Neural progenitor cell (in vitro differentiated cells): ENCODE measurements around the gene MAN2C1. TPM values are rescaled to one million over a fixed set of nuclear protein-coding genes. Genes with fewer than 3 reads are reported as not detected.

Experiments used
- DNase-seq: peaks from one replicate; pipeline ENCODE4 v3.0.0-alpha.2; 2016; ENCODE audit warnings: low spot score
- H2AFZ ChIP-seq: fragments of 200-600 bp; sonication (generic); replicated peaks from 2 replicates; pipeline ENCODE4 v1.6.1; 2016; ENCODE audit warnings: antibody characterized with exemption
- H3F3A ChIP-seq: fragments of 200-600 bp; sonication (generic); 2 replicates; pipeline ENCODE4 v1.6.1; 2016; ENCODE audit warnings: antibody characterized with exemption, low read depth
- H3K27ac ChIP-seq: fragments of 200-600 bp; sonication (generic); 2 replicates; pipeline ENCODE4 v1.5.1; 2016; ENCODE audit warnings: mild to moderate bottlenecking
- H3K27me3 ChIP-seq: fragments of 200-600 bp; sonication (generic); 2 replicates; pipeline ENCODE4 v1.6.1; 2016; ENCODE audit warnings: mild to moderate bottlenecking, moderate library complexity
- H3K36me3 ChIP-seq: fragments of 200-600 bp; sonication (generic); 2 replicates; pipeline ENCODE4 v1.5.1; 2016
- H3K4me1 ChIP-seq: fragments of 200-600 bp; sonication (generic); 2 replicates; pipeline ENCODE4 v1.6.1; 2016; ENCODE audit warnings: mixed run types
- H3K4me2 ChIP-seq: fragments of 200-600 bp; sonication (generic); 2 replicates; pipeline ENCODE4 v1.6.1; 2016
- H3K4me3 ChIP-seq: fragments of 200-600 bp; sonication (generic); 2 replicates; pipeline ENCODE4 v1.5.1; 2016
- H3K79me2 ChIP-seq: fragments of 200-600 bp; sonication (generic); 2 replicates; pipeline ENCODE4 v1.6.1; 2016; ENCODE audit warnings: low read depth
- H3K9ac ChIP-seq: fragments of 200-600 bp; sonication (generic); 2 replicates; pipeline ENCODE4 v1.6.1; 2016
- H3K9me3 ChIP-seq: fragments of 200-600 bp; sonication (generic); 2 replicates; pipeline ENCODE4 v1.5.1; 2016; ENCODE audit warnings: low read depth
- H4K20me1 ChIP-seq: fragments of 200-600 bp; sonication (generic); 2 replicates; pipeline ENCODE4 v1.6.1; 2016; ENCODE audit warnings: low read depth
- H3K27ac Mint-ChIP-seq: 3 replicates; pipeline ENCODE4 v1.8.0; 2021; ENCODE audit warnings: mixed read lengths
- H3K27me3 Mint-ChIP-seq: 2 replicates; pipeline ENCODE4 v1.8.0; 2022; ENCODE audit warnings: low read depth, mild to moderate bottlenecking, inconsistent platforms, moderate library complexity, mixed read lengths; ENCODE audit not compliant: insufficient read depth
- H3K36me3 Mint-ChIP-seq: 3 replicates; pipeline ENCODE4 v1.8.0; 2021; ENCODE audit warnings: mixed read lengths
- H3K4me1 Mint-ChIP-seq: 3 replicates; pipeline ENCODE4 v1.8.0; 2021; ENCODE audit warnings: mixed read lengths
- H3K4me3 Mint-ChIP-seq: 3 replicates; pipeline ENCODE4 v1.8.0; 2021; ENCODE audit warnings: mild to moderate bottlenecking, moderate library complexity, mixed read lengths
- H3K9me3 Mint-ChIP-seq: 3 replicates; pipeline ENCODE4 v1.8.0; 2020; ENCODE audit warnings: mixed read lengths
- EZH2 ChIP-seq: fragments of 200-600 bp; sonication (generic); IDR thresholded peaks from 2 replicates; pipeline ENCODE4 v1.6.1; 2017; ENCODE audit warnings: antibody characterized with exemption, mild to moderate bottlenecking, moderate library complexity
- EZH2phosphoT487 ChIP-seq: fragments of 200-600 bp; sonication (generic); IDR thresholded peaks from 2 replicates; pipeline ENCODE4 v1.6.1; 2017; ENCODE audit warnings: antibody characterized with exemption
- total RNA-seq: library from RNA; depleted of rRNA; stranded (reverse); fragments of >200 nt; gene quantifications from 2 replicates; pipeline ENCODE4 v1.2.3, GENCODE V29; 2015; ENCODE audit warnings: low replicate concordance
- TF ChIP-seq, protein P1 (sequence below): fragments of 200-600 bp; sonication (generic); IDR thresholded peaks from 2 replicates; pipeline ENCODE4 v1.5.1; 2017; ENCODE audit warnings: antibody characterized with exemption, mild to moderate bottlenecking

The MAN2C1 gene
- total RNA-seq, 1 donor from 2014 or later, result 76.8 TPM

DNA sequence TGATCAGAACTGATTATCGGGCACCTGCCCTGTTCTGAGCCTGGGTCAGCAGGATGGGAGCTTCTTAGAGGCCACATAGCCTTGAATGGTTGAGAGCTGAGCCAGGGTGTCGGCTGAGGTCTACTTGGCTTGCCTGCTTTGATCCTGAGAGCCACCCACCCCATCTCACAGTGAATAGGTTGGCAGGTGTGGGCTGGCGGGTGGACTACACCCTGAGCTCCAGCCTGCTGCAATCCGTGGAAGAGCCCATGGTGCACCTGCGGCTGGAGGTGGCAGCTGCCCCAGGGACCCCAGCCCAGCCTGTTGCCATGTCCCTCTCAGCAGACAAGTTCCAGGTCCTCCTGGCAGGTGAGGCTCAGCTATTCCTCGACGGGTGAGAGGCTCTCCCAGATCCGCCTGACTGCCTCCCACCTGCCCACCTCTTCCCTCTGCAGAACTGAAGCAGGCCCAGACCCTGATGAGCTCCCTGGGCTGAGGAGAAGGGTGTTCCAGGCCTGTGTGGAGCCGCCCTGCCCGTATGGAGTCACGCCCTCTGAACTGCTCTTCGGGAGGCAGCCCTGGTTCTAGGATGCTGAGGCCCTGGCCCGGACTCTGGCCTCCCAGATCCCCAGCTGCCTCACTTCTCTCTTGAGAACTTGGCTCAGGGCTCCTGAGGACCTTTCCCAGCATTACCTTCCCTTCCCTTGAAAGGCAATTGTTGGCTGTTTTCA, 28.7 kb downstream of the MAN2C1 start:
- no peak for DNase-seq
- TF ChIP-seq EZH2phosphoT487 (no peak), EZH2 (no peak)
- TF ChIP-seq, protein P1, sequence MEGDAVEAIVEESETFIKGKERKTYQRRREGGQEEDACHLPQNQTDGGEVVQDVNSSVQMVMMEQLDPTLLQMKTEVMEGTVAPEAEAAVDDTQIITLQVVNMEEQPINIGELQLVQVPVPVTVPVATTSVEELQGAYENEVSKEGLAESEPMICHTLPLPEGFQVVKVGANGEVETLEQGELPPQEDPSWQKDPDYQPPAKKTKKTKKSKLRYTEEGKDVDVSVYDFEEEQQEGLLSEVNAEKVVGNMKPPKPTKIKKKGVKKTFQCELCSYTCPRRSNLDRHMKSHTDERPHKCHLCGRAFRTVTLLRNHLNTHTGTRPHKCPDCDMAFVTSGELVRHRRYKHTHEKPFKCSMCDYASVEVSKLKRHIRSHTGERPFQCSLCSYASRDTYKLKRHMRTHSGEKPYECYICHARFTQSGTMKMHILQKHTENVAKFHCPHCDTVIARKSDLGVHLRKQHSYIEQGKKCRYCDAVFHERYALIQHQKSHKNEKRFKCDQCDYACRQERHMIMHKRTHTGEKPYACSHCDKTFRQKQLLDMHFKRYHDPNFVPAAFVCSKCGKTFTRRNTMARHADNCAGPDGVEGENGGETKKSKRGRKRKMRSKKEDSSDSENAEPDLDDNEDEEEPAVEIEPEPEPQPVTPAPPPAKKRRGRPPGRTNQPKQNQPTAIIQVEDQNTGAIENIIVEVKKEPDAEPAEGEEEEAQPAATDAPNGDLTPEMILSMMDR, result no peak
- no peak overlapping the region for H3K9ac ChIP-seq
- H3K79me2 ChIP-seq, result peaks cover 14% of the 10 kb centered on the region
- peaks cover 13% of the 10 kb centered on the region for H3K27me3 Mint-ChIP-seq
- peaks cover 2% of the 10 kb centered on the region for H3K9me3 Mint-ChIP-seq
- no peak overlapping the region for H3K4me2 ChIP-seq
- H3K4me3 Mint-ChIP-seq, result peak overlapping the region; percentile 64
- H3K27ac Mint-ChIP-seq, result no peak overlapping the region
- H4K20me1 ChIP-seq, result no peaks in the 10 kb centered on the region
- H3K27ac ChIP-seq, result no peak overlapping the region
- H3K4me3 ChIP-seq, result no peak overlapping the region
- H3K27me3 ChIP-seq, result no peaks in the 10 kb centered on the region
- H2AFZ ChIP-seq, result no peak overlapping the region
- no peaks in the 10 kb centered on the region for H3K9me3 ChIP-seq
- peaks cover 17% of the 10 kb centered on the region for H3K4me1 Mint-ChIP-seq
- peaks cover 4% of the 10 kb centered on the region for H3K36me3 Mint-ChIP-seq
- peaks cover 3% of the 10 kb centered on the region for H3K4me1 ChIP-seq
- H3F3A ChIP-seq, result peaks cover 10% of the 10 kb centered on the region
- no peaks in the 10 kb centered on the region for H3K36me3 ChIP-seq

DNA sequence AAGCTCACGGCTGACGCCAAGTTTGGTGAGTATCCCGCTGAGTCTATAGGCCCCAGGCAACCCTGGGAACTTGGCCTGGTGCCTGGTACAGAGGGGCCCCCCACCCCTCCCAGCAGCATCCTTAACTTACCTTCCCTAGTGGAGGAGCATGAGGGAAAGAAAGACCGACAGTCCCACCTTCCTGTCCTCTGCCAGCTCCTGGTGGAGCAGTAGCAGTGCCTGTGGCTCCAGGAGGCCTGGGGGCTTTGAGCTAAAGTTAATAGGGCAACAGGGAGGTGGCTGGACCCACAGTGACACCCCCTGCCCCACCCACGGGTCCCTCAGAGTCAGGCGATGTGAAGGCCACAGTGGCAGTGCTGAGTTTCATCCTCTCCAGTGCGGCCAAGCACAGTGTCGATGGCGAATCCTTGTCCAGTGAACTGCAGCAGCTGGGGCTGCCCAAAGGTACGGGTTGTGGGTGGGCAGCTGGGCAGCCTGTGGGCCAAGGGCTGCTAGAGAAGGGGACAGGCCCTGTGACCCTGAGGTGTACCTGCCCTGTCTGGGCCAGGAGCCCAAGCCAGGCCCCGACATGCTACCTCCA, 29.7 kb downstream of the MAN2C1 start:
- H3F3A ChIP-seq, result peaks cover 10% of the 10 kb centered on the region
- H3K27me3 Mint-ChIP-seq, result peaks cover 15% of the 10 kb centered on the region
- H4K20me1 ChIP-seq, result no peaks in the 10 kb centered on the region
- TF ChIP-seq EZH2phosphoT487 (no peak), EZH2 (no peak)
- TF ChIP-seq, protein P1, result no peak
- no peaks in the 10 kb centered on the region for H3K9me3 ChIP-seq
- no peaks in the 10 kb centered on the region for H3K36me3 ChIP-seq
- no peak overlapping the region for H3K4me3 Mint-ChIP-seq
- peaks cover 14% of the 10 kb centered on the region for H3K79me2 ChIP-seq
- no peak overlapping the region for H3K27ac Mint-ChIP-seq
- H3K27me3 ChIP-seq, result no peaks in the 10 kb centered on the region
- no peak overlapping the region for H3K4me2 ChIP-seq
- H3K4me3 ChIP-seq, result no peak overlapping the region
- H2AFZ ChIP-seq, result no peak overlapping the region
- H3K4me1 ChIP-seq, result peaks cover 3% of the 10 kb centered on the region
- H3K9me3 Mint-ChIP-seq, result peaks cover 2% of the 10 kb centered on the region
- H3K36me3 Mint-ChIP-seq, result peaks cover 4% of the 10 kb centered on the region
- peaks cover 17% of the 10 kb centered on the region for H3K4me1 Mint-ChIP-seq
- no peak overlapping the region for H3K9ac ChIP-seq
- no peak for DNase-seq
- H3K27ac ChIP-seq, result no peak overlapping the region

DNA sequence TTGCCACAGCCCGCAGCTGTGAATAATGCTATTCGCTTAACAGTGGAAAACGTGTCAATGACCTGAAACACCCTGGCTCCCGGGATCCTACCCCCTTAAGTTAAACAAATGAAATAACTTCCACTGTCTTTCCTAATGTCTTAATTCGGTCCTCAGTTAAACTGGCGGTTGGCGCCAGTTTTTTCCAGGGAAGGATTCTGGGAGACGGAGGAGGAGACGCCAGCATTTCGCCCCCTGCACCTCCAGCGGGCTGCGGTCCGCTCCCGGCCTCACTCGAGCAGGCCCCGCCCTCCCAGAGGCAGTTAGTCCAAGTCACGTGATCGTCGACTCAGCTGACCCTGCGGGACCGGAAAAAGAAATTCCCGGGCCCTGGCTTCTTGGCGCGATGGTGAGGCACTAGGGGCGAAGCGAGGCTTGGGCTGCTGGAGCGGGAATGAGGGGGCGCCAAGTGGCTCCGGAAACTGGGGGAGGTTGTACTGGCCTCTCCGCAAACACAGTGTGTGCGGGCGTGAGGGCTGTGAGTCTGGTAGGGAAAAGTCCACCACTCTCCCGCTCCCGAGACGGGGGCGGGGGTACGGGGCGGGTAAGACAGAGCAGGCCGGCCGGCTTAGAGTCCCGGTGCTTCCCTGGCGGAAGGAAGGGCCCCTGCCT, 32.6 kb downstream of the MAN2C1 start, which contains the start of gene COMMD4:
TSS of gene COMMD4 (plus strand) at position 359 of the 651 bp plus-strand sequence. CDS start at position 386, 27 bp downstream.
- Histone ChIP-seq H3K27ac (no peak within 1 kb of the TSS), H3K4me1 (peaks cover 3% of the 10 kb centered on the region), H3K27me3 (no peaks in the 10 kb centered on the region), H3K36me3 (no peaks in the 10 kb centered on the region), H3F3A (no peaks in the 10 kb centered on the region), H3K4me2 (peak within 1 kb of the TSS; percentile 74), H3K79me2 (peaks cover 14% of the 10 kb centered on the region), H3K9me3 (no peaks in the 10 kb centered on the region), H2AFZ (peak within 1 kb of the TSS; percentile 99), H4K20me1 (no peaks in the 10 kb centered on the region), H3K4me3 (peak within 1 kb of the TSS; percentile 67), H3K9ac (peak within 1 kb of the TSS; percentile 77)
- DNase-seq, result peak; percentile 98
- Mint-ChIP-seq H3K36me3 (peaks cover 4% of the 10 kb centered on the region), H3K27me3 (peaks cover 11% of the 10 kb centered on the region), H3K4me1 (peaks cover 17% of the 10 kb centered on the region), H3K27ac (peak within 1 kb of the TSS; percentile 87), H3K9me3 (peaks cover 2% of the 10 kb centered on the region), H3K4me3 (peak within 1 kb of the TSS; percentile 99)
- TF ChIP-seq EZH2, result no peak
- TF ChIP-seq EZH2phosphoT487, result no peak
